ENCODE results near the gene MRPS23.

The MRPS23 gene

GRCh38 chr17:57855391-57856035 lies 5.7 kb upstream of the MRPS23 start:
- Histone ChIP-seq H3K4me2 (no peak overlapping the region), H3K9ac (no peak overlapping the region), H2AFZ (ENCODE audit: low read depth) (no peak overlapping the region)

GRCh38 chr17:57853695-57854094 lies 3.9 kb upstream of the MRPS23 start:
- Histone ChIP-seq H4K20me1 (ENCODE audit: insufficient read depth) (no peaks in the 10 kb centered on the region), H3K27me3 (ENCODE audit: insufficient read depth, low read depth) (no peaks in the 10 kb centered on the region), H3K4me2 (no peak overlapping the region), H3K9ac (no peak overlapping the region), H3K4me3 (IDR thresholded peaks at IDR 0.05; ENCODE audit: insufficient read depth, low read depth, low read length) (no peak overlapping the region), H2AFZ (ENCODE audit: low read depth) (no peak overlapping the region), H3K27ac (no peak overlapping the region), H3K4me1 (ENCODE audit: low read depth, poor library complexity, severe bottlenecking) (peaks cover 24% of the 10 kb centered on the region), H3K36me3 (ENCODE audit: insufficient read depth) (no peaks in the 10 kb centered on the region), H3K79me2 (ENCODE audit: insufficient read depth, low read depth) (peaks cover 10% of the 10 kb centered on the region)
- TF ChIP-seq CTCF (conservative IDR thresholded peaks at IDR 0.05; ENCODE audit: low read depth, low read length) = no peak

More at GRCh38 chr17:57855391-57856035, 5.7 kb upstream of the MRPS23 start:
- H3K36me3 ChIP-seq (ENCODE audit: insufficient read depth) = no peaks in the 10 kb centered on the region
- TF ChIP-seq CTCF (conservative IDR thresholded peaks at IDR 0.05; ENCODE audit: low read depth, low read length) = no peak
- H3K27me3 ChIP-seq (ENCODE audit: insufficient read depth, low read depth) = 0 out of 2 replicates have a peak, but pooled peaks cover 4% of the 10 kb centered on the region
- no peak overlapping the region for H3K4me3 ChIP-seq (IDR thresholded peaks at IDR 0.05; ENCODE audit: insufficient read depth, low read depth, low read length)
- peaks cover 18% of the 10 kb centered on the region for H3K4me1 ChIP-seq (ENCODE audit: low read depth, poor library complexity, severe bottlenecking)
- H4K20me1 ChIP-seq (ENCODE audit: insufficient read depth) = no peaks in the 10 kb centered on the region
- no peak overlapping the region for H3K27ac ChIP-seq
- no peaks in the 10 kb centered on the region for H3K79me2 ChIP-seq (ENCODE audit: insufficient read depth, low read depth)

GRCh38 chr17:57852955-57853328 lies 3.1 kb upstream of the MRPS23 start:
- H3K4me3 ChIP-seq (IDR thresholded peaks at IDR 0.05; ENCODE audit: insufficient read depth, low read depth, low read length) = no peak overlapping the region
- TF ChIP-seq CTCF (conservative IDR thresholded peaks at IDR 0.05; ENCODE audit: low read depth, low read length) = no peak
- no peak overlapping the region for H3K4me2 ChIP-seq
- no peaks in the 10 kb centered on the region for H3K36me3 ChIP-seq (ENCODE audit: insufficient read depth)
- no peak overlapping the region for H3K27ac ChIP-seq
- H3K9ac ChIP-seq = no peak overlapping the region
- no peak overlapping the region for H2AFZ ChIP-seq (ENCODE audit: low read depth)
- no peaks in the 10 kb centered on the region for H3K27me3 ChIP-seq (ENCODE audit: insufficient read depth, low read depth)
- peaks cover 26% of the 10 kb centered on the region for H3K4me1 ChIP-seq (ENCODE audit: low read depth, poor library complexity, severe bottlenecking)
- peaks cover 18% of the 10 kb centered on the region for H3K79me2 ChIP-seq (ENCODE audit: insufficient read depth, low read depth)
- no peaks in the 10 kb centered on the region for H4K20me1 ChIP-seq (ENCODE audit: insufficient read depth)

- Histone ChIP-seq H3K4me3 (IDR thresholded peaks at IDR 0.05; ENCODE audit: insufficient read depth, low read depth, low read length) (no peak overlapping the region), H3K9ac (no peak overlapping the region), H4K20me1 (ENCODE audit: insufficient read depth) (no peaks in the 10 kb centered on the region), H3K79me2 (ENCODE audit: insufficient read depth, low read depth) (peaks cover 22% of the 10 kb centered on the region), H3K4me1 (ENCODE audit: low read depth, poor library complexity, severe bottlenecking) (peaks cover 20% of the 10 kb centered on the region), H3K4me2 (no peak overlapping the region), H3K27me3 (ENCODE audit: insufficient read depth, low read depth) (no peaks in the 10 kb centered on the region), H2AFZ (ENCODE audit: low read depth) (no peak overlapping the region), H3K27ac (no peak overlapping the region), H3K36me3 (ENCODE audit: insufficient read depth) (no peaks in the 10 kb centered on the region)
- no peak for TF ChIP-seq CTCF (conservative IDR thresholded peaks at IDR 0.05; ENCODE audit: low read depth, low read length)
Observed at GRCh38 chr17:57852092-57852954, 2.5 kb upstream of the MRPS23 start.
